Neural progenitor cell (in vitro differentiated cells): ENCODE measurements around the gene MT1H.

Experiments used
- EZH2 ChIP-seq: fragments of 200-600 bp; sonication (generic); IDR thresholded peaks from 2 replicates; pipeline ENCODE4 v1.6.1; 2017; ENCODE audit warnings: antibody characterized with exemption, mild to moderate bottlenecking, moderate library complexity
- EZH2phosphoT487 ChIP-seq: fragments of 200-600 bp; sonication (generic); IDR thresholded peaks from 2 replicates; pipeline ENCODE4 v1.6.1; 2017; ENCODE audit warnings: antibody characterized with exemption
- TF ChIP-seq, protein P1 (sequence below): fragments of 200-600 bp; sonication (generic); IDR thresholded peaks from 2 replicates; pipeline ENCODE4 v1.5.1; 2017; ENCODE audit warnings: antibody characterized with exemption, mild to moderate bottlenecking

DNA sequence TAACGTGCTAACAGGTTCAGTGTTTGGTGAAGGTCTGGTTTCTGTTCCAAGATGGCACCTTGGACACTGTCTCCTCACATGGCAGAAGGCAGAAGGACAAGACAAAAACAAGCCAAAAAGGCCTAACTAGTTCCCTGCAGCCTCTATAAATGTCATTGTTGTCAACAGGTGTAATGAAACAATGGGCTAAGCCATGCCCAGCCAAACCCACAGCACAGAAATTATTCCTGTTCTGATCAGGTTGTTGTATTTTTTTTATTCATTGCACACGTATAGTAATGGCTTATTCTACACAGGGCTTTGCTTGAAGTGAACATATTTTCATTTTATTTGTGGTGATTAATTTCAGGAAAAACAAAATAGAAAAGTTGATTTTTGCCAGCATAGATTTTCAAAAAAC lies 44.2 kb downstream of the MT1H start:
- TF ChIP-seq, protein P1, sequence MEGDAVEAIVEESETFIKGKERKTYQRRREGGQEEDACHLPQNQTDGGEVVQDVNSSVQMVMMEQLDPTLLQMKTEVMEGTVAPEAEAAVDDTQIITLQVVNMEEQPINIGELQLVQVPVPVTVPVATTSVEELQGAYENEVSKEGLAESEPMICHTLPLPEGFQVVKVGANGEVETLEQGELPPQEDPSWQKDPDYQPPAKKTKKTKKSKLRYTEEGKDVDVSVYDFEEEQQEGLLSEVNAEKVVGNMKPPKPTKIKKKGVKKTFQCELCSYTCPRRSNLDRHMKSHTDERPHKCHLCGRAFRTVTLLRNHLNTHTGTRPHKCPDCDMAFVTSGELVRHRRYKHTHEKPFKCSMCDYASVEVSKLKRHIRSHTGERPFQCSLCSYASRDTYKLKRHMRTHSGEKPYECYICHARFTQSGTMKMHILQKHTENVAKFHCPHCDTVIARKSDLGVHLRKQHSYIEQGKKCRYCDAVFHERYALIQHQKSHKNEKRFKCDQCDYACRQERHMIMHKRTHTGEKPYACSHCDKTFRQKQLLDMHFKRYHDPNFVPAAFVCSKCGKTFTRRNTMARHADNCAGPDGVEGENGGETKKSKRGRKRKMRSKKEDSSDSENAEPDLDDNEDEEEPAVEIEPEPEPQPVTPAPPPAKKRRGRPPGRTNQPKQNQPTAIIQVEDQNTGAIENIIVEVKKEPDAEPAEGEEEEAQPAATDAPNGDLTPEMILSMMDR: no peak
- TF ChIP-seq EZH2 (no peak), EZH2phosphoT487 (no peak)
